ENCODE results near the gene EBLN1. TPM values are rescaled to one million over a fixed set of nuclear protein-coding genes. Genes with fewer than 3 reads are reported as not detected.
"Not testable (repeated sequence)": the region's sequence is repeated elsewhere in the genome, so short reads cannot be mapped to it uniquely, and the experiment has no call there.

Gene EBLN1
- total and polyA plus RNA-seq, 11 donors = not detected

GRCh38 chr10:22226599-22226998 lies 8.8 kb upstream of the EBLN1 start:
- WGBS, 4 donors = 88 to 98% (median 90%) methylated on average over 2 of the region's 2 CpGs
- Histone ChIP-seq H3K4me1 (peaks cover 0 to 9% (median 6%) of the 10 kb centered on the region in 12 donors), H3K4me3 (no peak overlapping the region), H3K9me3 (no peaks in the 10 kb centered on the region), H3K27ac (no peak overlapping the region), H3K27me3 (no peaks in the 10 kb centered on the region), H3K36me3 (no peaks in the 10 kb centered on the region)
- DNase-seq (no peak), ATAC-seq (no peak)
- intact Hi-C loops (cut with DNase I) = loop anchor here in 6 of 10 donors (5.0 to 10.0 kb wide), 7 partner anchors 91 to 761 kb away; partner anchors contain the start of genes DNAJC1 (in 3 of the 6) and COMMD3 (in 2 of the 6)
- TF ChIP-seq, protein P1, sequence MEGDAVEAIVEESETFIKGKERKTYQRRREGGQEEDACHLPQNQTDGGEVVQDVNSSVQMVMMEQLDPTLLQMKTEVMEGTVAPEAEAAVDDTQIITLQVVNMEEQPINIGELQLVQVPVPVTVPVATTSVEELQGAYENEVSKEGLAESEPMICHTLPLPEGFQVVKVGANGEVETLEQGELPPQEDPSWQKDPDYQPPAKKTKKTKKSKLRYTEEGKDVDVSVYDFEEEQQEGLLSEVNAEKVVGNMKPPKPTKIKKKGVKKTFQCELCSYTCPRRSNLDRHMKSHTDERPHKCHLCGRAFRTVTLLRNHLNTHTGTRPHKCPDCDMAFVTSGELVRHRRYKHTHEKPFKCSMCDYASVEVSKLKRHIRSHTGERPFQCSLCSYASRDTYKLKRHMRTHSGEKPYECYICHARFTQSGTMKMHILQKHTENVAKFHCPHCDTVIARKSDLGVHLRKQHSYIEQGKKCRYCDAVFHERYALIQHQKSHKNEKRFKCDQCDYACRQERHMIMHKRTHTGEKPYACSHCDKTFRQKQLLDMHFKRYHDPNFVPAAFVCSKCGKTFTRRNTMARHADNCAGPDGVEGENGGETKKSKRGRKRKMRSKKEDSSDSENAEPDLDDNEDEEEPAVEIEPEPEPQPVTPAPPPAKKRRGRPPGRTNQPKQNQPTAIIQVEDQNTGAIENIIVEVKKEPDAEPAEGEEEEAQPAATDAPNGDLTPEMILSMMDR (IDR thresholded peaks at IDR 0.05) = no peak
- no peak for TF ChIP-seq POLR2A (IDR thresholded peaks at IDR 0.05)

- ATAC-seq (no peak), DNase-seq (no peak)
- intact Hi-C loops (cut with DNase I) = loop anchor here in 2 of 10 donors (10.0 kb wide), 3 partner anchors 208 to 218 kb away; partner anchors contain the start of gene DNAJC1 (in 1 of the 2)
- H3K27ac ChIP-seq = no peak overlapping the region
- TF ChIP-seq, protein P1 (IDR thresholded peaks at IDR 0.05) = no peak
- TF ChIP-seq POLR2A (IDR thresholded peaks at IDR 0.05) = no peak
- WGBS, 4 donors = 80 to 90% (median 88%) methylated on average over 5 of the region's 5 CpGs
- H3K27me3 ChIP-seq = no peaks in the 10 kb centered on the region
- H3K4me3 ChIP-seq = no peak overlapping the region
- H3K36me3 ChIP-seq = no peaks in the 10 kb centered on the region
- H3K9me3 ChIP-seq = no peaks in the 10 kb centered on the region
- H3K4me1 ChIP-seq = no peaks in the 10 kb centered on the region
Measured at GRCh38 chr10:22222236-22223190, 4.7 kb upstream of the EBLN1 start.

DNA sequence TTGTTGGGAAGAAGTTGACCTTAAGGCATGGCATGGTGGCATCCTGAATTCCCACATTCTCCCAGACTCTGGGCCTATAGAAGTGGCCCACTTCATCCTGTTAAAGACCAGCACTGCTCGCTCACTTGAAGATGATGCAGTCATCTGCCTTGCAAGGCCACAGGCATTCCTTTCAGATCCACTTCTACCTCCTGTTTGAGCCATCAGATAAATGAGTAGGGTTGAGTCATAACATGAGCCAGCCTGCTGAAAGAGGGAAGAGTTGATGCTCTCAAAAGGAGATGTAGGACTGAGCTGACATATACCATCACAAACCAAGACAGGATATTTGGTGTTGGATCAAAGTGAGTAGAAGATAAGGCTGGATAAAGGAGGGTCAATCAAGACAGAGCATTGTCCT lies 1.5 kb upstream of the EBLN1 start:
- H3K36me3 ChIP-seq = no peaks in the 10 kb centered on the region
- H3K9me3 ChIP-seq = no peaks in the 10 kb centered on the region
- H3K27me3 ChIP-seq = no peaks in the 10 kb centered on the region
- DNase-seq = no peak
- no peak for ATAC-seq
- no peak overlapping the region for H3K27ac ChIP-seq
- no peak overlapping the region for H3K4me3 ChIP-seq
- TF ChIP-seq, protein P1 (IDR thresholded peaks at IDR 0.05) = no peak
- TF ChIP-seq POLR2A (IDR thresholded peaks at IDR 0.05) = no peak
- H3K4me1 ChIP-seq = no peaks in the 10 kb centered on the region
- intact Hi-C loops (cut with DNase I) = no loop called here
- WGBS, 4 donors = 89 to 100% (median 93%) methylated on average over 1 of the region's 1 CpG

DNA sequence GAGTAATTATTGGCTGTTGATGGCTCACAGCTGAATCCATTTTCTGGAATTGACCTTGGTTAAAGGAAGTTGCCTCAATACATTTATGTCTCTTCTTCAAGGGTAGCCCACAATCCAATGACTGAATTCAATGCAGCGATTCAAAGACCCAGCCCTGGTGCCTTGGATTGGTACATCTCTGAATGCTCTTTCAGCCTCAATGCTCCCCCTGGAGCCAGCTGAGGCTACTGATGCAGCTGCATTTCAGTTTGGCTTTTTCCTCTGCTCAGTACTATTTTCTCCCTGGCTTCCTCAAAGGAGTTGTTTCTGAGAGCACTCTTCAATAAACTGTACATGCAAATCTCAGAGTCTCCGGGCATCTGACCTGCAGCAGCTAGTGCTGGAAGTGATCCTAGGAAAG lies 633 bp upstream of the EBLN1 start:
- intact Hi-C loops (cut with DNase I) = no loop called here
- Histone ChIP-seq H3K27ac (no peak overlapping the region), H3K27me3 (no peaks in the 10 kb centered on the region), H3K36me3 (no peaks in the 10 kb centered on the region), H3K4me1 (no peaks in the 10 kb centered on the region), H3K4me3 (no peak overlapping the region), H3K9me3 (no peaks in the 10 kb centered on the region)
- DNase-seq = no peak
- no peak for ATAC-seq
- WGBS, 4 donors = 69 to 82% (median 81%) methylated on average over 2 of the region's 2 CpGs
- no peak for TF ChIP-seq POLR2A (IDR thresholded peaks at IDR 0.05)
- TF ChIP-seq, protein P1 (IDR thresholded peaks at IDR 0.05) = peak in 1 of 12 donors; percentile 12

DNA sequence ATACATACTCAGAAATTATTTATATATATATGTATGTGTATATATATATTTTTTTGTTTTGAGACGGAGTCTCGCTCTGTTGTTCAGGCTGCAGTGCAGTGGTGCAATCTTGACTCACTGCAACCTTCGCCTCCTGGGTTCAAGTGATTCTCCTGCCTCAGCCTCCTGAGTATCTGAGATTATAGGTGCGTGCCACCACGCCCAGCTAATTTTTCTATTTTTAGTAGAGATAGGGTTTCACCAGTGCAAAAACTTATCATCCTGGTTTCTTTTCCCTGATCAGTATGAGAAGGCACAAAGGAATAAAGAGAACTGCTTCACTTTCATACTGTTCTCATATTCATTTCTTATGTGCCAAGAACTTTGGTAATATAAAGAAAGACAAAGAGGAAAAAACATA lies 731 bp downstream of the EBLN1 start:
- intact Hi-C loops (cut with DNase I); H3K36me3 ChIP-seq; H3K27me3 ChIP-seq; DNase-seq; H3K4me1 ChIP-seq; H3K4me3 ChIP-seq; H3K27ac ChIP-seq; H3K9me3 ChIP-seq; ATAC-seq: not testable (repeated sequence)
- 87 to 91% (median 90%) methylated on average over 5 of the region's 5 CpGs for WGBS, 4 donors
